ENCODE data around the gene EDAR.

Gene EDAR

GRCh38 chr2:108988796-108989713 is at the start of gene EDAR:
EDAR (minus strand) TSS chr2:108989220; CDS start chr2:108931014, 58,206 bp downstream.
- no peak for DNase-seq

GRCh38 chr2:109033171-109033570 is 44.2 kb upstream of the EDAR start:
- DNase-seq = no peak

- no peak for DNase-seq
Observed at GRCh38 chr2:109032229-109032820, 43.3 kb upstream of the EDAR start.

- DNase-seq = peak; percentile 65
Observed at GRCh38 chr2:109031476-109032228, 42.6 kb upstream of the EDAR start.

- DNase-seq = no peak
Observed at GRCh38 chr2:109030870-109031475, 42.0 kb upstream of the EDAR start.

DNA sequence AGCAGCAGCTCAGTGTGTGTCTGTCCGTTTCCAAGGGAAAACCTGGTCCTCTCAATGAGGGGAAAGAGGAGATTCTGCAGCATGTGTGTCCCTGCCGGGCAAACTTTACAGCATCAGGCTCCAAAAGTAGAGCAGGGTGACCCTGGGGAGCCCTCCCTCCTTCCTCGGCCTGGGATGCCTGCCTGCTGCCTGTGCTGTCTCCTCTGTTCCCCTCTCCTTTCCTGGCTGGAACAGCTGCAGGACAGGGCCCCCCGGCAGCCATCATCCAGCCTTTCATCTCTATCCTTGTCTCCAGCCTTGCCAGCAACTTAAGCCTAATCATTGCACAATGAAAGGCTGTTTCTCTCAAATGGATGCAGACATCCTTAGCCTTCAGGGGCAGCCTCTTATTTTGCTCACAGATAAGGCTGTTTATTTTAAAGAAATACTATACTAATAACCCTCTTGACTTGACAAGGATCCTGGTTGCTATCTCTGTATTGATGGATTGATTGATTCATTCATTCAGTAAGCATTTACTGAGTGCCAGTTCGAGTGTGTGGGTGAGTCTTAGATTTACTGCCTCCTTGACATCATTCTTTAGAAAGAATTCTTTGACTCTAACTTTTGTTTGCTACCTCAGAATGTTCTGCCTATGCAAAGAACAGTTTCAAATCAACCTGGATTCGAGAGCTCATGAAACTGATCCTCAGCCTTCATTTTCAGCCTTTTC is 40.6 kb upstream of the EDAR start:
- DNase-seq = no peak

- no peak for DNase-seq
Observed at GRCh38 chr2:109028738-109029489, 39.9 kb upstream of the EDAR start.

GRCh38 chr2:109028277-109028676 is 39.3 kb upstream of the EDAR start:
- DNase-seq = no peak

DNA sequence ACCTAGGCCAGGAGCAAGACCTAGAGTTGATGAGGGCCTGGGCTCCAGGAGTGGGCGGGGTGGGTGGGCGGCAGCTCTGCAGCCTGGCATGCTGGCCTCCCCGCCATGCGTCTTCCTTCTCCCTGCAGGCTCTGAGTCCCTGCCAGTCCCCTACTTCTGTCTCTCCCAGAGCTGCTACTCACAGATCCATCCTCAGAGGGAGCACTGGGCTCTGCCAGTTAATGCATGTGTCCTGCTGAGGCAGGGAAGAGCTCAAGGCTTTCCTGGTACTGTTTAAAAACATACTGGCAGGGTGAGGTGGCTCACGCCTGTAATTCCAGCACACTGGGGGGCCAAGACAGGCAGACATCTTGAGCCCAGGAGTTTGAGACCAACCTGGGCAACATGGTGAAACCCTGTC is 38.7 kb upstream of the EDAR start:
- DNase-seq = no peak

DNA sequence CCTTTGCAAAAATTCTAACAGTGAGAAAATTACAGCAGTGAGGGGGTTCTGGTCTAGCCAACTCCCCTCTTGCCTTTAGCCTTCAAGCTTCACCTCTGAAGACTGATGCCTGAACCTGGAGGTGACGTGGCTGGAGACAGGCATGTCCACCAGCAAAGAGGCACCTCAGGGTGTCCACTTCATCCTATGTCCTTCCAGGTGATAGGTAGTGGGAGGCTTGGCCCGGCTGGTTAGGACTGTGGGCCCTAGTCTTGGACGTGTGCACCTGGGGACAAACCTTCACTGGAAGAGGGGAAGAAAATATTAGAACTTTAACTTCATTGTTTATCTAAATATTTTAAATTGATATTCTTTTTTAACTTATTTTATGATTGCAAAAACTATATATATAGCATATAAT is 35.5 kb upstream of the EDAR start:
- no peak for DNase-seq

- no peak for DNase-seq
Observed at GRCh38 chr2:109021895-109022300, 32.9 kb upstream of the EDAR start.

GRCh38 chr2:109020217-109020637 is 31.2 kb upstream of the EDAR start:
- no peak for DNase-seq

DNA sequence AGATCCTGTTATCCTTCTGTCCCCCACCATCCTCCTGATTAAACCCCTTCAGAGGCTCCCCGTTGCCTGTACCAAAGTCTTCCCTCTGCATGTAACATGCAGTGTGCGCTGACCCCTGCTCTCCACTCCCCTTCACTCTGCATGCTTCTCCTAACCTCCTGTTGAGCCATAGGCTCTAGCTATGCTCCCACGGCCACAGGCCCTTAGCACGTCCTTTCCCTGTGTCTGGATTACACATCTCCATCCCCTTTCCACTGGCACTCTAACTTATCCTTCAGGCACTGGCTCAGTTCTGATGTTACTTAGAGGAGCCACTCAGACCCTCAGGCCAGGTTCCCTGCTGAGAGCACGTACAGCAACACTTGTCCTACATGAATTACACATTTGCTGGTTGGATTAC is 29.4 kb upstream of the EDAR start:
- DNase-seq = no peak

DNA sequence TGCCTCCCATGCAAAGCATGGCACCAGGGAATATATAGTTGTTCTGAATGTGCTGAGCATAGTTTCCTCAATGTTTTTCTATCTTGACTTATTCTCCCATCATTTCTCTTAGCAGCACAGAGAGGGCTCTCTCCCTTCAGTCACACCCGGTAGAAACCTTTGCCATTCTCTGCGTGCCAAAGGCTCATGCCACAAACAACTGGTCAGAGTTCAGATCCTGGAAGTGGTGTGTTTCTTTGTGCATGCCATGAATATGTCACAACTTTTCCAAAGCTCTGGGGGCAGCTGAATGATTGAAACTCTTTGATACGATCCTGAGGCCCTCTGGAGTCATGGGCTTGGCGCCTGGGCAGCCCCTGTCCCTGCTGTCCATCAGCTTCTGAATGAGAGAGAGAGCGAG is 28.0 kb upstream of the EDAR start:
- no peak for DNase-seq

- DNase-seq = no peak
Observed at GRCh38 chr2:109016376-109016775, 27.4 kb upstream of the EDAR start.

- no peak for DNase-seq
Observed at GRCh38 chr2:109014476-109014875, 25.5 kb upstream of the EDAR start.

DNA sequence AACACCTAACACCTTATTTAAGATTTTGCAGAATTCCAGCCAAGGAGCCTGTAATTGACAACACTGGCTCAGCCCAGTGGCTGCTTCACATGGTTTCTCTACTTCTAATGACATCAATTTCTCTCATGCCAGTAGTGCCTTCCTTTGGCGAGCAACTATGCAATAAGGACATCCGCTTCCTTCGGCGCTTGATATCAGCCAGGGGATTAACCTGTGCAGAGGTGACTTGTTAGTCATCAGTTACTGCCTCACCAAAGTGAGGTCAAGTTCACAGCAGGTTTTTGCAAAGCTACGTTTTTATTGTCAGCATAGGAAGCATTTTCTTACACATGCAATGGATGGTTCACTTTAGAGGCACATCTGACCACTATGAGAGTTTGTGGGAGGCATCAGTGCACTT is 24.0 kb upstream of the EDAR start:
- no peak for DNase-seq

GRCh38 chr2:109009920-109010610 is 21.0 kb upstream of the EDAR start:
- no peak for DNase-seq

- no peak for DNase-seq
Observed at GRCh38 chr2:109006971-109007370, 18.0 kb upstream of the EDAR start.

- no peak for DNase-seq
Observed at GRCh38 chr2:109005686-109006204, 16.7 kb upstream of the EDAR start.

GRCh38 chr2:109001201-109001600 is 12.2 kb upstream of the EDAR start:
- DNase-seq = no peak

Measured in MV-4-11 (cell line).